Measurements from ENCODE around the gene QSOX2.

Gene QSOX2

GRCh38 chr9:136187683-136188586 is 57.7 kb downstream of the QSOX2 start:
- DNase-seq: no peak

DNA sequence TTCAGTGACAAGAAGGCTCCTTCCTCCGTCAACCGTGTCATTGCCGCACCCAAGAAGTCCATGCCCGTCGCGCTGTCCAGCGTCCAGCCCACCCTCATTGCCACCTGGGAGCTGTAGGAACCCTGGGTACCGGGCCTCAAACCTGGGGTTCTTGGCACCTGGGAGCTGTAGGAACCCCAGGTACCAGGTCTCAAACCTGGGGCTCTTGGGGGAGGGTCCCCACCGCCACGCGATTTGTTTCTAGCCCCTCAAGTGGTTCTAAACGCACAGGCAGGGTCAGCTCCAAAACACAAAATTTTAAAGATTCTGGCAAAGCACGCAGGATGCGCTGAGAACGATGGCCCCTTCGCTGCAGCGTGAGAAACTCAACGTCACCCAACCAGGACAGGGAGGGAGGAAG is 58.4 kb downstream of the QSOX2 start:
- no peak for DNase-seq

DNA sequence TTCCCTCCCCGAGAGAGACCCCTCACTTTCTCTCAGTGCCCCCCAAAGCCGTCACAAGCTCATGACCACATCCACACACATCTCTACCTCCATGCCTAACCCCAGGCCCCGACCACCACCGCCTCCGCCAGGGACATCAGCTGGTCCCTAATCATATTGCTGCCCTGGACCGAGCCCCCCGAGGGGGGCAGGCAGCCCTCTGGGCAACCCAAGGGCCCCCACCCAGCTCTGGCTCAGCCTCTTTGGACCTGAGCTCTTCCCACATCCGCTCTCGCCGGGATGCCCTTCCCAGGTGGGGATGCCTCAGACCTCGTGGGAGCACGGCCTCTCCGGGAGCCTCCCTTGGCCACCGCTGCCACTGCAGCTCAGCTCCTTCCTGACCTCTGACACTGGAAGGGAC is 59.2 kb downstream of the QSOX2 start:
- no peak for DNase-seq

- DNase-seq: no peak
Measured at GRCh38 chr9:136185596-136186366, 59.8 kb downstream of the QSOX2 start.

GRCh38 chr9:136185066-136185465 is 60.5 kb downstream of the QSOX2 start:
- DNase-seq: no peak

GRCh38 chr9:136182850-136183422 is 62.7 kb downstream of the QSOX2 start:
- DNase-seq: no peak

DNA sequence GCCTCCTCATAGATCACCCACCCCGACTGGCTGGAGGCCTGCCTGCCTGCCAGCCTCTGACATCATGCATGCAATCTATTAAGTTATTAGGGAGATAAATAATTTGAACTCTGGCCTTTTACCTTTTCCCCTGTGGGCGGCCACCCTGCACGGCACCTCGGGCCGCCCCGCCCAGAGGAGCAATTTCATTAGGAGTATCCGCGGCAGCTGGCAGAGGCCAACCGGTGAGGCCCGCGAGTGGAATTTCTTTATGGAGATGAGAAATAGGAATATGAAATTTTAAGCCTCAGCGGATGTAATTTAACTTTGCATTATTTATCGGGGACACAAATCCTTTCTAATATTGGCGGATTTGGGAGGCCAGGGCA is 63.2 kb downstream of the QSOX2 start:
- DNase-seq: no peak

DNA sequence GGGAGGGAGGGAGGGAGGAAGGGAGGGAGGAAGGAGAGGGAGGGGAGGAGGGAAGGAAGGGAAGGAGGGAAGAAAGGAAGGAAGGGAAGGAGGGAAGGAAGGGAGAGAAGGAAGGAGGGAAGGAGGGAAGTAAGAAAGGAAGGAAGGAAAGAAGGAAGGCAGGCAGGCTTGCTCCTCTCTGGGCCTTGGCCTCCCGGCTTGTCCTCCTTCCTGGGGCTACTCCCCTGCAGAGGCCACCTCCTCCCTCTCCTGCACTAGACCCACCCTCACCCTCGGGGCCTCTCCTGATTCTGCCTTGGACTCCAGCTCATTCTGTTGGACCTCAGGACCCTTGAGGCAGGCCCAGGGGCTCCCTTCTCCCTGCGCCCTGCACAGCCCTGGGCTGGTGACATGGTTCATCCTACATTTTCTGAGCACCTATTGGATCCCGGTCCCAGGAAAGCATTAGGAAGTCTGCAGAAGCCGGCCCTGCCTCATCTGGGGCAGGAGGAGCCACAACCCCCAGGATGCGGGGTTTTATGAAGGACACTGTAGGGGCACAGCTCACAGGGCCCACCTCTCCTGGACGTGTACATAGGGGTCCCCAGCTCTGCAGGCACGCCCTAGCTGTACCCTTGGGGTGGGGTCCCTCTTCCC is 63.7 kb downstream of the QSOX2 start:
- no peak for DNase-seq

DNA sequence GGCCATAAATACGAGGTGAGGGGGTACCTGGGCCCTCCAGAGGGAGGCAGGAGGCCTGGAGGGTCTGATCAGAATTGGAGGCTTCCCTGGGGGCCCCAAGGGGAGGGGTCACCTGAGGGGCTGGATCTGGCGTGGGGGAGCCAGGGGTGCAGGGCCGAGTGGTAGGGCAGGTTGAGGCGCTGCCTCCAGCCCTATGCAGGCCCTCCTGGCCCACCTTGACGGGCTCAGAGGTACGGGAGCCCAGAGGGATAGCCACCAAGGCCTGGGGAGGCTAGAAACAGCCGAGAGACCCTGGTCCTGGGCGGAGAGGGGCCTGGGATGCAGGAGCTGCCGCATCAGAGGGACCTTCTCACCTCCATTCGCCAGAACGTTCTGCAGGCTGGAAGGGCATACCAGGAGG is 65.0 kb downstream of the QSOX2 start:
- no peak for DNase-seq

DNA sequence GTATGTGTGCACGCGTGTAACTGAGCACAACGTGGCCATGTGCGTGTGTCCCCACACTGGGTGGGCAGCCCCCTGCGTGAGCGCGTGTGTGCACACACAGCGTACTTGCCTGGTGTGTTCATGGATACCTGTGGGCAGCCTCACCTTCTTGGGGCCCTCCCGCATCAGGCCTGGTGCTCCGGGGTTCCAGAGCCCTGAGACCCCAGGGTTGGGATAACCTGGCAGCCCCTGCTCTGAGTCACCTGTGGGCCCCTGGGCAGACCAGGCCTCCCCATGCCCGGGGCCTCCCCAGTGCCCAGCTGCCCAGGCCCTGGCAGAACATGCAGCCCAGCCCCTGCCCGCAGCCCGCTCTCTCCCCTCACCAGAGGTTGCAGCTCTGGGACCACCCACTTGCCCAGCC is 65.9 kb downstream of the QSOX2 start:
- no peak for DNase-seq

GRCh38 chr9:136179101-136179616 is 66.5 kb downstream of the QSOX2 start:
- no peak for DNase-seq

DNA sequence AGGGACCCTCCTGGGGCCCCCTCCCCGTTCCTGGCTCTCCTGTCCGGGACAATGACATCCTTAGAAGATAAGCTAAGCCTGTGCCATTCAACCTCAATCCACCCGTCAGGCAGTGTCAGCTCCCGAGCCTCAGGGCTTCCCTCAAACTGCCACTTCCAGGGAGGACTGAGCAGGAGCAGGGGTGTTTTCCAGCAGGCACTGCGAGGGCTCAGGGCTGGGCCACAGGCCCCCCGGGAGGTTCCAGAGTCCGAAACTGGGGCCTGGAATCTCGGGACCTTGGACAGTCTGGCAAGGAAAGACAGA is 66.9 kb downstream of the QSOX2 start:
- no peak for DNase-seq

GRCh38 chr9:136178061-136178772 is 67.4 kb downstream of the QSOX2 start:
- no peak for DNase-seq

GRCh38 chr9:136177224-136177623 is 68.4 kb downstream of the QSOX2 start:
- DNase-seq: no peak

DNA sequence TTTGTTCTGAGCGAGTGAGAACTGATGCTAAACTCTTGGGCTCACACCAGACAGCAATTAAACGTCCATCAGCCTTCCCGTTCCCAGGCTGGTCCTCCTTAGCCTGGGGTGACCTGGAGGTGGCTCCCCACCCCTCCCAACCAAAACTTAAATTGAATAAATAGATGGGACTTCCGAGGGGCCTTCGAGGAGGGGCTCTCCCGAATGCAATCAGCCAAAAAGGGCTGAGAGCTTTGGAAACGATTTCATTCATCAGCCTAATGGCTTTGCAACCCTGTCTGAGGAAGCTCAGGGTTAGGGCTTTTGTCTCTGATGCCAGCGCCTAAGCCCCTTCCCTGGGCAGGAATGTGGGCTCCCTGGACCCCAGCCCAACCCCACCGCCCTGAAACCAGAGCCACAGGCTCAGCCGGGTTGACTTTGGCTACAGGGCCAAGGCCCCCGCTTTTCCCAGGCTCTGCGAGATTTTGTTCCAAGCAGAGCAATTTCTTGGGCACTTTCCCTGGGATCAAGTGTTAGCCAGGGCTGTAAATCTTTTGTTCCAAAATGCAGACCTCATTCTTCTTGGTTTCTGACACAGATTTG is 69.9 kb downstream of the QSOX2 start:
- DNase-seq: no peak

DNA sequence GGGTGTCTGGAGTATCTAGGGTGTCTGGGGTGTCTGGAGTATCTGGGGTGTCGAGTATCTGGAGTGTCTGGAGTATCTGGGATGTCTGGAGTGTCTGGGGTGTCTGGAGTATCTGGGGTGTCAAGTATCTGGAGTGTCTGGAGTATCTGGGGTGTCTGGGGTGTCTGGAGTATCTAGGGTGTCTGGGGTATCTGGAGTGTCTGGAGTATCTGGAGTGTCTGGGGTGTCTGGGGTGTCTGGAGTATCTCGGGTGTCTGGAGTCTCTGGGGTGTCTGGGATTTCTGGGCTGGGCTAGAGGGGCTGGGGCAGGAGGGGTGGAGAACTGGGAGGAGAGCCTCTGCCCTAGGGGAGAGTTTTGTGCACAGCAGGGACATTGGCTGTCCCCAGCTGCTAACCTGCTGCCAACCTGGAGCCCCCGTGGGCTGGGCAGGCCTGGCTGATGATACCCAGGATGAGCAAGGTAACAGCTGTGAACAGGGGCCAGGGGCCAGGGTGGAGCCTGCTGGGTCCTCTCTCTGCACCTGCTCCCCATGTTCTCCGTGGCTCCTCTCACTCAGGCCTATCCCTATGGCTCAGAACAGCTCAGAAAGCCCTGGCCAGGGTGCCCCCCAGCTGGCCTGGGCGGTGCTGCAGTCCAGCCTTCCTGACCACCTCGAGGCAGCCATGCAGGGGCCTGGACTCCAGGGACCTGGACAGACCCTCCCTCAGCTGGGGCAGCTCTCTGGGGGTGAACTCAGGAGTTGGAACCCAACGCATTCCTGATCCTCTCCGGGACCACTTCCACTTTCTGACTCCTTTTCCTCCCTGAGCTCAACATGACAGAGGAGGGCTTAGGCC is 70.6 kb downstream of the QSOX2 start:
- DNase-seq: no peak

GRCh38 chr9:136173648-136174290 is 71.8 kb downstream of the QSOX2 start:
- DNase-seq: no peak

DNA sequence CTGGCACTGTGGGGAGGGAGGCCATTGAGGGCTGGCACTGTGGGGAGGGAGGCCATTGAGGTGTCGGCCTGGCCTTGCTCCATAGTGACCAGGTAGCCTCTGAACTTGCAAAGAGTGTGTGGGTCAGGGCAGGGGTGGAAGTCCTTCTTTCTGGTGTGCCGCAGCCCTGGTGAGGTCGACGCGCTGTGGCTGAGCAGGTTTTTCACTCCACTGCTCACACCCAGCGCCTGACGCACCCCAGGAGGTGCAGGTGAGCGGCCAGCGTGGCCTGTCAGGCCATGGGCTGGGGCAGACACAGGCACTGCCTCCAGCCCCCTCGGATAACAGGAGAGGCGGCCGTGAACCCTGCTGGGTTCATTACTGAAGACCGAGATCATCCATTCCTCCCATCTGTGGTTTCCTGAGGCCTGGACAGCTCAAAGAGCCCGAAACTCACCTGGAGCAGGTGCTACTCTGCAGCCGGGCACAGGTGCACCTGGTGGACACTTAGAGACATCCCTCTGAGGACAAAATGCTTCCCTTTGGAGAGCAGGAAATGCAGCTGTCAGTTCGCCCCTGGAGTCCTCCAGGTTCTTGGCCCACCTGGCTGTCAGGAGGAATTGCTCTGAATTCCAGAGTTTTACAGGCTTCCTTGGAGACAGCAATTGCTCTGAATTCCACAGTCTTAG is 73.1 kb downstream of the QSOX2 start:
- DNase-seq: no peak

GRCh38 chr9:136171801-136172411 is 73.7 kb downstream of the QSOX2 start:
- no peak for DNase-seq

Data from activated CD4-positive, alpha-beta T cell treated with anti-CD3 and anti-CD28 coated beads for 48 hours (primary cell).